Jurkat, Clone E6-1 (cell line): ENCODE results near the gene ESPN.

Source experiments
- DNase-seq: peaks from one replicate; pipeline ENCODE4 v3.0.0-alpha.2; 2011; ENCODE audit warnings: low read depth, low spot score
- H3K4me3 ChIP-seq: 2 replicates; pipeline ENCODE4 v1.5.1; 2011; ENCODE audit warnings: mild to moderate bottlenecking, low read length, control low read depth, moderate library complexity

Gene ESPN

DNA sequence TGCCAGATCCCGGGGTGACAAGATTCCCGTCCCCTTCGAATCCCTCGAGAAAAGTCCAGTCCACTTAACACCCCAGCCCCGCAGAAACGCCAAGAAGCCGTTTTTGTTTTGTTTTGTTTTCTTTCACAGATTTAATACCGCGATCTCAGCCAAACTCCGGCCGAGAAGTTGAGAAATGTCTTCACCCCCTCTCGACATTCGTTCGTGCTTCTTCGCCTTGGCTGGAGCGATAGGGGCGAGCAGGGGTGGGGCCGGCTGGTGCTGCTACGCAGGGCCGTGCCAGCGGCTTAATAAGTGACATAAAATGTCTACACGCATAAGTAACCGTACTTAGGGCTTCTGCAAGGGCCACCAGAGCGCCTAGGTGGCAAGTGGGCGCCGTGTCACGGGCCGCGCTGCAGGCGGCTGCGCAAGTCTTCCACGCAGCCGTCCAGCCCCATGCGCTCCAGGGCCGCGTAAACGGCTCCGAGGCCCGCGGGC lies 36.5 kb downstream of the ESPN start:
- no peak for DNase-seq
- H3K4me3 ChIP-seq: no peak overlapping the region

DNA sequence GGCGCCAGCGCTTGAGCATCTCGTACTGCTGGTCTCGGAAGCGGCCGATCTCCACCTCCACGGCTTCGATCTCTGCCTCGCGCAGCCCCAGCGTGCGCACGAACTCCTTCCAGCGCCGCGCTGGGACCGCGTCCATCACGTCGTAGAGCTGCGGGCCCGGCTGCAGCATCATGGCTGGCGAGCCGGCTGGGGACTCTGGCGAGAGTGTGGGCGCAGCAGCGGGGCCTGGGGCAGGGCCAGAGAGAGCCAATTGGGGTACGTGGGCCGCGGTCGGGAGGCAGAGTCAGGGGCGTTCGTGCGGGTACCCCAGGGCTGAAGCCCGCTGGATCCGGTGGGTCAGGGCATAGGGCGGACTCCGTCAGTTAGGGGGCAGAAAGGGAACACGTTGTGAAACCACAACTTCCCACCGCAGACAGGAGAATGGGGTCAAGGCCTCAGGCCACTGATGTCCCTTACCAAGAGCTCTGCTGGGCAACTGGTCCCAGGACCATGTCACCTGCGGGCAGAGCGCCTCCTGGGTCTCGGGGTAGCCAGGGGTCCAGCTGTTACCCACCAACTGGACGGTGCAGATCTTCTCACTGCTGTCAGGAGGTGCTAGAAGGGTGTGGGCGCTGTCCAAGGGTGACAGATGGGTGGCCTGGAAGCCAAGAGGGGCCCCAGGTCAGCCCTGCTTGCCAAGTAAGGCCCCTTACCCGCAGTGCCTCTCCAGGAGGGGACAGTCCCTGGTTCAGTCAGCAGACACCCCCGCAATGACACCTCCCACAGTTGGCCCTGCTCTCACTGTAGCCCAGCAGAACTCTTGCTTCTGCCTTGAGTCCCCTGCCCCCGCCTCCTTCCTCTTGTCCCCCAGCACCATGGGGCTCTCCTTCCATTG lies 37.2 kb downstream of the ESPN start:
- no peak for DNase-seq
- no peak overlapping the region for H3K4me3 ChIP-seq

DNA sequence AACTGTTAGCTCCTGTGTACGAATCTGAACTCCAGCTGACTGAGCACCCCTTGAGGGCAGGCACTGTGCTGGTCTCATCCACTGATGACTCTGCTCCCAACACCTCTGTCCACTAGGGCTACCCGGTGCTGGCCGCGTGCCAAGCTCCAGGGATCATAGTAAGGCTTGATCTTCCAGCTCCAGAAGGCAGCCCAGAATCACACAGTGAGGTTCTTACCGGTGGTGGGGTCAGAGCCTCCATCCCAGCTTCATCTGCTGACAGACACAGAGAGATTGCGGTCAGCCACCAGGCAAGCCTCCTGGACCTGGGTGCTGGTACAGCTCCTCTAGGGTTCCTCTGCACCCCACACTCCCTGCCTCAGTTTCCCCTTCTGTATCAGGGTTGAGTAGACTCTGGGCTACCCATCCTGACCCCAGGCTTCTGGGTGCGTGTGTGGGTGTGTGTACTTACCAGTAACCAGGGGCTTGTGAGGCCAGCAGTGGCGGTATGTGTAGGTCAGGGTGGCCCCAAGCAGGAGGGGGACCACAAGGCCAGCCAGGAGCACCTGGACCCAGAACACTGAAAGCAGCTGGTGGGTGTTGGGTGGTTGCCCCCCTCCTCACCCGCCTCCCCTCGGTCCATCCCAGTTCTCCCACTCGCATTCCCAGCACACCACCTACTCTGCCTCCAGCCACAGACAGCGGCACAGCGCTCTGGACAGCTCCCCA lies 38.0 kb downstream of the ESPN start:
- no peak overlapping the region for H3K4me3 ChIP-seq
- DNase-seq: no peak

DNA sequence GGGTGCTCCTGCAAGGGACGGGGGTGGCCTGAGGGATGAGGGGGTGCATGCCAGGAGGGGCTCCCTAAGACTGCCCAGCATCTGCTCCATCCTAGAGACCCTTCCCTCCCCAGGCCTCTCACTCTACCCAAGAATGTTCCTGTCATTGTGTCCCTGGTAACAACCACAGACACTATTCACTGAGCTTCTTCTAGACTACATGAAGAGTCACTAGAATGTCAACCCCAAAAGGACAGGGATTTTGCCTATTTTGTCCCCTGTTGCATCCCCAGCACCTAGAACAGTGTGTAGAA lies 38.5 kb downstream of the ESPN start:
- H3K4me3 ChIP-seq: no peak overlapping the region
- no peak for DNase-seq

DNA sequence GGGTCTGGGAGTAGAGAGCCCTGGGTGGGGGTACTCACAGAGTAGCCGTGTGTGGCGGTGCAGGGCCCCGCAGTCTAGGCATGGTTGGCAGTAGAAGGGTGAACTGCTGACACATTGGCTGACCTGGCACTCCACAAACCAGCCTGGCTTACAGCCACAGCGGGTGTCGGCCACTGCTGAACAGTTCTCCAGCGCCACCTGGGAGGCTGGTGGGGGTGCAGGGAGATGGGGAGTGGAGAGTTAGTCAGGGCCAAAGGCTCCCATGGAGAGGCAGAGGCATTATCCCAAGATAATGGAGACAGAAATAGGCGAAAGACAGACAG lies 39.9 kb downstream of the ESPN start:
- DNase-seq: no peak
- no peak overlapping the region for H3K4me3 ChIP-seq

DNA sequence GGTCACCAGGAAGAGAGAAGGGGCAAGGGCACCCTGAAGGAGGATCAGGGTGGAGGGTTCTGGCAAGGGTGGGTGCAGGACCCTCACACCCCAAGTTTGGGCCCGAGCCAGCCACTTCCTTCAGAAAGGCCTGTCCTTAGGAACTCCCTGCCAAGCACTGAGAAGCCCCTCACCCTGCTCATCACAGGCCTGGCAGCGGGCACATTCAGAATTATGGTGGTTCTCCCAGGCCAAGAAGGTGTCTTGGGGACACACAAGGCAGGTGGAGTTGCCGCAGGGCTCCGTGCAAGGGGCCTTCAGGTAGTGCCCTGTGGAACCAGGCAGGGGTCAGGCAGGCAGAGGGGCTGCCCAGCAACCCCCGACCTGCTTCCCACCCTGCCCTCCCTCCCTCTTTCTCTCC lies 40.3 kb downstream of the ESPN start:
- H3K4me3 ChIP-seq: no peak overlapping the region
- DNase-seq: no peak

DNA sequence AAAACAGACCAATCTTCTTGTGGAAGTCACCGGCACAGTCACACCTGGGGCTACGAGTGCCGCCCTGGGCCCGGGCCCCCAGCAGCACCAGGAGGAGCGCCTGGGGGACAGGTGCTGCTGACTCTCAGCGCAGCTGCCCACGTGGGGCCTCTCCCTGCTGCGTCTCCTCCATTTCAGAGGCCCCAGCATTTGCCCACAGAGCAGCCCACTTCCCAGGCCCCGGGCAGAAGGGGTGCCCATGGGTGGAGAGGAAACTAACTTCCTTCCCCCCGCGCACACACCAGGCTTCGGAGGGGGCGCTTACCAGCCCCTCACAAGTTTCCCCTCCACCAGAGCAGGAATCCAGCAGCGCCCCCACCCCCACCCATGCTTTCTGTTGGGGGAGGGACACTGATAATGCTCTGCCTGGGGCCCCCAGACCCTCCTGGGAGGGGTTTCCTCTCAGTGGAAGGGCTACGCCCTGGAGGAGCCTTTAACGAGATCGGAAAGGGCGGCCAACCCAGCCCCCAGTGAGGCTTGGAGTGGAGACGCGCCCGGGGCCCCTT lies 41.0 kb downstream of the ESPN start:
- DNase-seq: no peak
- H3K4me3 ChIP-seq: no peak overlapping the region

DNA sequence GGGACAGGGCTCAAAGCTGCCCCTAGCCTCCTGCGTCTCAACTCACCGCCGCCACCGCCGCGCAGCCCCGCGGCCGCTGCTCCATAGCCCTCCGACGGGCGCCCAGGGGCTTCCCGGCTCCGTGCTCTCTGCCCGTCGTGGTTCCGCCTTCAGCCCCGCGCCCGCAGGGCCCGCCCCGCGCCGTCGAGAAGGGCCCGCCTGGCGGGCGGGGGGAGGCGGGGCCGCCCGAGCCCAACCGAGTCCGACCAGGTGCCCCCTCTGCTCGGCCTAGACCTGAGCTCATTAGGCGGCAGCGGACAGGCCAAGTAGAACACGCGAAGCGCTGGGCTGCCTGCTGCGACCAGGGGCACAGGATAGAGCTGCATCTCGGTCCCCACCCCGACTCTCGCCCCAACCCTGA lies 41.4 kb downstream of the ESPN start, which contains the start of gene TNFRSF25:
TSS of gene TNFRSF25 (minus strand) at position 151 of the 400 bp plus-strand sequence. CDS start at position 85, 66 bp downstream.
- no peak within 1 kb of the TSS for H3K4me3 ChIP-seq
- no peak for DNase-seq

DNA sequence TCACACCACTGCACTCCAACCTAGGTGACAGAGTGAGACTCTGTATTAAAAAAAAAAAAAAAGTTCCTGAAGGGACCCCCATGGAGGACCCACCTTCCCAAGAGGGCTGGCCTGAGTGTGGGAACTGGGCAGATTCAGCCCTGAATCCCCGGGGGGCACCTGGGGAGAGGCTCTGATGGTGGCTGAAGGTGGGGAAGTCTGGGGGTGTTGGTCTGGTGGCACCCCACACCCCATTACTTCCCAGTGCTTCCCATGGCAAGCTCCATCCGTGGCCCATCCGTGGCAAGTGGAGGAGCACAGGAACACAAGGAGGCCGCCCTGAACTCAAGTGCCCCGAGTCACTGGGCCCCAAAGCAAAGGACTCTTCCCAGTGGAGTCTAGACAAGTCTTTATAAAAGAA lies 42.2 kb downstream of the ESPN start:
- DNase-seq: no peak

DNA sequence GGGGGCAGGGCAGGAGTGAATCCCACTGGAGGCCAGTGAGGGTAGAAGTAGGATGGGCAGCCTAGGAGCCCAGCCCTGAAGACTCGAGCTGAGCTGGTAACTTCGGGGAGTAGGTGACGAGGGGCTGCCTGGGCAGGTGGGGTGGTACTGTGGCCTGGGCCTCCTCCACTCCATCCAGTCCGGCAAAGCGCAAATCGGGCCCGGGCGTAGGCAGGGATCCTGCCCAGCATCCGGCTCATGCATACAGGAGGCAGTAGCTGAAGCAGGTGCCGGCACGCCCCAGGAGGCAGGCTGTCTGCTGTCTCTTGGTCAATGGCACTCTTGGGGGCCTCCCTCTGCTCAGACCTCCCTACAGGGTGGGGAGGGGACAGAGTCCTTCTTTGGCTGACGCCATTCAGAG lies 42.6 kb downstream of the ESPN start:
- DNase-seq: no peak
- H3K4me3 ChIP-seq: no peak overlapping the region

More for the DNA sequence above, 42.2 kb downstream of the ESPN start:
- no peak overlapping the region for H3K4me3 ChIP-seq

DNA sequence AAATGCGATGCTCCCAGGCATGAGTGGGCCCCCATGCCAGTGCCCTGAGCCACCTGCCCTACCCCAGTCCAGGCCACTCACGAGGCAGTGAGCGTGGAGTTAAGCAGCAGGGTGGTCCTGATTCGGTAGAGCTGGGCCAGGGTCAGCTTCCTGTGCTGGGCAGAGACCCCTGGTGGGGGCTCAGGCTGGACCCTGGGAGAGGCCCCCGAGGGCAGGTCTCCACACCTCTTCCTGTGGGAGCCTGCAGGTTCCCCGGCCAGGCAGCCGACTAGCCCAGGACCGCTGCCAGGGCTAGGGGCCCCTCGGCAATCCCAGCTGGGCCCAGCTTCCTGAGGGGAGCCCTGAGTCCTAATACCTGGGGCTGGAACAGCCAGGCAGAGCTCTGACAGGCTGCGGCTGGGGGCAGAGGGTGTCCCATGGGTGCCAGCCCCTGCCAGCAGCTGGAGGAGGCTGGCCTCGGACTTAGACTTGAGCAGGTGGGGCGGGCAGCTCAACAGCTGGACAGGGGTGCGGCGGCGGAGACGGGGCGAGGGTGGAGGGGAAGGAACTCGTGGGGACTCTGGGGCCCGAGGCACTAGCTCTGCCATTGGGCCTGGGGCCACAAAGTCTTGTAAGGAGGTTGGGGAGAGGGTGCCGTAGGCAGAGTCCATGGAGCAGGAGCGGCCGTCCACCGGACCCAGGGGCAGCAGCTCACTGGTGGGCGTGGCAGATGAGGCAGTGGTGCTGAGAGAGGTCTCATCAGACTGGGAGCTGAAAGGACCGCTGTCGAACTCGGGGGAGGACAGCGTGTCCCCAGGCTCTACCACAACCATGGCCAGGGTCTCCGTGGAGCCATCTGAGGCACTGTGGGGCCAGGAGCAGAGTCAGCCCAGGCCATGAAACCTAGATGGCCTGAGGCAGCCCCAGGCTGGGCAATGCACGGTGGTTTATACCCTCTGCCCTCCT lies 43.4 kb downstream of the ESPN start:
- no peak for DNase-seq
- H3K4me3 ChIP-seq: no peak overlapping the region

DNA sequence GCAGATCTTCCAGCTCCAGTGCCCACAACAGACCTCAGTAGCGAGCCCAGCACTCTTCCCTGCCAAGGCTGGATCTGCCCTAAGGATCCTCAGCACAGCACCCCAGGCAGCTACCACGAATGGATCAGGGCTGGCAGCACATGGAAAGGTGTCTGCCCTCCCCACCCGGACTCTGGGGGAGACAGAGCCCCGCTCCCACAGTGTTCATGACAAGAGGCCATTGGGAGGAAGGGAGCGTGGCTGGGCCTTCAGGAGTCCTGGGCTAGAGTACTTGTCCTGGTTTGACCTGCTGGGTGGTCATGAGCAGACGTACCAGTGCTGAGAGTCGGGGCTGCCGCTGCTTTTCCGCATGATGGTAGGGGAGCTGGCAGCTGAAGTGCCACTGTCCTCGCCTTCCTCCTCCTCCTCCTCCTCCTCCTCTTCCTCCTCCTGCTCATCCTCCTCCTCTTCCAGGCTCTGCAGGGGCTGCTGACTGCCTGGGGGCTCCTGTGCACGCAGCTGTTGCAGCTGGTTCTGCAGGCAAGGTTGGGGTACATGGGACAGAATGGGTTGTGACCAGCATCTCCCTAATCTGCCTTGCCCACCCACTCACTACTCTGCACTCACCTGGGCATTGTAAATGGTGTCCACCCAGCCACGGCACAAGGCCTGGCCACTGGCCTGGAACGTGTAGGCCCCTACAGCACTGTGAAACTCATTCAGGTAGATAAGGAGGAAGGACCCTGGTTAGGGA lies 44.3 kb downstream of the ESPN start:
- H3K4me3 ChIP-seq: no peak overlapping the region
- no peak for DNase-seq

DNA sequence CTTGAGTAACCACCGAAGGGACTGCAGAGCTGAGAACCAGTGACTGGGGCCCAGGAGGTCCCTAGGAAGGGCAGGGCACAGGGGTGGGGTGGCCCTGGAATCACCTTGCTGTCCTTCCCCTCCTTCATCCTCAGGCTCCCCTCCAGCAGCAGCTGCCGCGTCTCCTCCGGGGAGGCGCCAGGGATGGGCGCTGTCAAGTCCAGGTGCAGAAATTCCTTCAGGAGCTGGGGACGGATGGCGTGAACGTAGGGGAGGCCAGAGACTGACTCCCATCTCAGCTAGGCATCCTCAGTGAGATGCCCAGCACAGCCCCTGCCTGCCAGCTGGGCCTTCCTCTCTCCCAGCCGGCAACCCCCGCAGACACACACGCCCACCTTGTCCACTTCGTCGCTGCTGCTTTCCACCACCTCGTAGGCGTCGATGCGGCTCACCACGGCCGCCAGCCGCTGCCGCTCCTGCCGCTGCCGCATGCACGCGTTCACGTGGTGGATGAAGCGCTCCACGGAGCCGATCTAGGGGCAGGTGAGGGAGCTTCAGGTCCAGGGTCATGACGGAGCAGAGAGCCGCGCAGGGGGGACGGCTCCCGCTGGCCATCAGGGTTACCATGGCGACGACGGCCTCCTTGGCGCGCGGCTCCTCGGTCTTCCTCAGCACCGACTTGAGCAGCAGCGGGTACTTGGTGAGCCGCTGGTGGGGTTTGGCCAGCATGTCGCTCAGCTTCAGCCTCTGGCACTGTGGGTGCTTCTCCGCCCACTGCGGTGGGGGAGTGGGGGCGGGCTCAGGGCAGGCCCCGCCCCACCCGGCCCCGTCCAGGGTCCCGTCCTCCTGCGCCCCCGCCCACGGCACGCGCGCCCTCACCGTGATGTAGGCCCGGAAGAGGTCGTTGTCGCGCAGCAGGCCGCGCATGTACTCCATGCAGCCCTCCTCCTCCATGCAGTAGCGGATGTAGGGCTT lies 45.8 kb downstream of the ESPN start:
- H3K4me3 ChIP-seq: no peak overlapping the region
- no peak for DNase-seq

DNA sequence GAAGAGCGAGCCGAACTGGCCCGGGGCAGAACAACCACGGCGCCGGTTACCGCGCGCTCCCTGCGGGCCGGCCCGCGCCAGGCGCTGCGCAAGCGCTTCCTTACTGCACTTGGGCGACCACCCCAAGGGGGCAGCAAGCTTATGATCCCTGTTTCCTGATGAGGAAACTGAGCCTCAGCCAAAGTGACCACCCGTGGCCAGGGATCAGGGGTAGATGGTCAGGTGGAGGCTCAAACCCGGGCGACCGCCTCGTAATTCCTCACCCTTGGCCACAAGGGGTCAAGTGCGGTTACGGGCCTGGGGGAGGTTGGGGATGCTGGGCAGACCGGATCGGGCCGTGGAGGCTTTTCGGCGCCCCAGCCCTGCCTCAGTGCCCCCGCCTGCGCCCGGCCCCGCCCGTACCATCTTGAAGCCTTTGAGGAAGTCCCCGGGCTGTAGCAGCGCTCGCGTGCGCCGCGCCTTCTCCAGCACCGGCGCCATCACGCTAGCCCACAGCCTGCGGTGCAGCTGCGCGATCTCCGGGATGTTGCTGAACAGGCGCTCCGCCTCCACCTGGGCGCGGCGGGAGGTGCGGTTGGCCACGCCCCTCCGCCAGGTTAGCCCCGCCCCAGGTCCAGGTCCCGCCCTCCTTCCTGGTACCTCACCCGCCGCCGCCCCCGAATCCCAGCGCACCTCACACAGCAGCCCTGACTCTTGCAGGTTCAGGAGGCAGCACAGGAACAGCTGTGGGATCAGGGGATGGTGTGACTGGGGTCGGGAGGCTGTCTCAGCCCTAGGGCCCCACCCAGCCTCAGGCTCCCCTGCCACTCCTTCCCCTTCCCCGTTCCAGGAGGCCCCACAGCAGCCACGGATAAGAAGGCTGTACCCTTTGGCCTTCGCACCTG lies 46.8 kb downstream of the ESPN start:
- DNase-seq: no peak
- no peak overlapping the region for H3K4me3 ChIP-seq

DNA sequence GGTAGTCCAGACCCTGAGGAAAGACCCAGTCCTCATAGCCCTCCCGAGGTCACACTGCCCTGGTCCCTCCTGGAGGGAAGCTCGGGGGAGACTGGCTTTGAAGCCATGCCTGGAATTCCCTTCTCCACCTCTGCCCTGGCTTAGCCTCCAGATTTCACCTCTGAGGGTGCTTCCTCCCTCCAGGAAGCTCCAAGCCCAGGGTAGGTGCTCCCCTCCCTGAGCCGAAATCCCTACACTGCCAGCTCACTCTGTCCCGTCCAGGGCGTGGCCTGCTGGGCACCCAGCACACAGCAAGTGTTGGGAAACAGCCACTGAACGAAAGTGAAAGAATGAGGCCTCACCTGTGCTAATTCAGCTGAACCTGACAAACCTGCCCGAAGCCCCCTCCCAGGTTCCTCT lies 47.4 kb downstream of the ESPN start:
- no peak overlapping the region for H3K4me3 ChIP-seq
- no peak for DNase-seq

DNA sequence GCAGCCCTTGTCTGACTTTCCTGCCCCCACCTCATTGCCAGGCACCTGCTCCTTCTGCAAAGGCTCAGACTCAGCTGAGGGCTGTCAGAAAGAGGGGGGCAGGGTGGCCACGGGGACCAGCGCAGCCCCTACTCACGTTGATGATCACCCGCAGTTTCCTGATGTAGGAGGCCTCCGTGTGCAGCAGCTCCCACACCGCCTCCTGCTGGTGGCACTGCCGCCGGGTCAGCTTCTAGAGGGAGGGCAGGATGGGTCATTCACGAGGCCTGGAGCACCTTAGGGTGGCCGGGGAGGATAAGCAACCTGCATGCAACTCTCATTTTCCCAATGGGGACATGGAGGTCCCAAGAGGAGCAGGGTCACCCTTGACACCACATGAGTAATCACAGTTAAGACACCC lies 47.8 kb downstream of the ESPN start:
- no peak overlapping the region for H3K4me3 ChIP-seq
- no peak for DNase-seq

DNA sequence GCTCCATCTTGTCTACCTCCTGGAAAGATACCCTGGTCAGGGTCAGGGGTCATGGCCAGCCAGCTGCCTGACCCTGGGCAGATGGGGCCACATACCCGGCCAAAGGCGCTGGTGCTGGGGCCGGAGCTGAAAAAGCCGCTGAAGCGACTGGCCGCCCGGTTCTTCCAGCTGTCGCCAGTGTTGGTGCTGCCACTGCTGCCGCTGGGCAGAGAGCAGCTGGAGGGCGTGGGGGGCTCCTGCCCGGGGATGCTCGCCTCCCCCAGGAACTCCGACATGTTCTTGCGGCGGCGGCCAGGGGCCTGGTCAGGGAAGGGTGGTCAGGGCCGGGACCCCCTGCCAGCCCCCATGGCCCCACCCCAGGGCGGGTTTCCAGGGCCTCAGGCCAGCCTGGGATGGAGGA lies 48.6 kb downstream of the ESPN start:
- DNase-seq: no peak
- H3K4me3 ChIP-seq: no peak overlapping the region
